GM04503 (cell line): ENCODE measurements around the gene TNPO3.
"Not testable (repeated sequence)": the region's sequence is repeated elsewhere in the genome, so short reads cannot be mapped to it uniquely, and the experiment has no call there.

Source experiments
- DNase-seq: peaks from one replicate; pipeline ENCODE4 v3.0.0-alpha.2; 2012; ENCODE audit warnings: low read depth

TNPO3 gene

DNA sequence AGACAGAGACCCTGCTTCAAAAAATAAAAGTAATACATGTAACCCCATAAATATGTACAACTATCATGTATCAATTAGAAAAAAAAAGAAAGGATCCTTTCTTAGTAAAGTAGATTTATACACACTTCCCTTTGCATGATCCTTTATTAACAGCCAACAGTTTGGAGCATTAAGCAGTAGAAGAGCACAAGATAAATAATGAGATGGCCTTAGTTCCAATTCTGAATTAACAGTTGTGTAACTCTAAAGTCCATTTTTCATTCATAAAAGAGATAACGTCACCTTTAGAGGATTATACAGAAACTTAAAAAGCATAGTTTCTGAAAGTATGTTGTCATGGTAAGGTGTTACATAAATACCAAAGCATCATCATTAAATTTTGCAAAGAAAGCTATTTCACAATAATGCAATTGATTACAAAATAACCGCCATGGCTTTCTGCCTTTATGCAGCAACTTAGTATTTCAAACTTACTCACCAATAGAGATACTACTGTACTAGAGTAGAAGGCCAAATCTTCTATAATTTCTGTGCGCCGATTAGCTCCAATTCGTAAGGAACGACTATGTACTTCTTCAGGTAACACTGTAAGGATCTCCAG is 40.3 kb downstream of the TNPO3 start:
- no peak for DNase-seq

DNA sequence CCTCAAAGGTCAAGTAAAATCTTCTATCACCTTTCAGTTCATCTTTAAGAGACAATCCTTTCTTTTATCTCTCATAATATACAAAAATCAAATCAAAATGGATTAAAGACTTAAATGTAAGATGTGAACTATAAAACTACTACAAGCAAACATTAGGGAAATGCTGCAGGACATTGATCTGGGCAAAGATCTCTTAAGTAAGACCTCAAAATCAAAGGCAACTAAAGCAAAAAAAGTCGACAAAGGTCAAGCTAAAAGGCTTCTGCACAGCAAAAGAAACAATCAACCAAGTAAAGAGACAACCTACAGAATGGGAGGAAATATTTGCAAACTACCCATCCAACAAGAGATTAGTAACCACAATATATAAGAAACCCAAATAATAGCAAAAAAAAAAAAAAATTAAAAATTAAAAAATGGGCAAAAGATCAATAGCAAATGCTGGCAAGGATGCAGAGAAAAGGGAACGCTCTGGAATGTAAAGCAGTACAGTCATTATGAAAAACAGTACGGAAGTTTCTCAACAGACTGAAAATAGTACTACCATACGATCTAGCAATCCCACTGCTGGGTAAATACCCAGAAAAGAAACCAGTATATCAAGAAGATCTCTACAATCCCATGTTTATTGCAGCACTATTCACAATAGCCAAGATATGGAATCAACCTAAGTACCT is 41.7 kb downstream of the TNPO3 start:
- no peak for DNase-seq

DNA sequence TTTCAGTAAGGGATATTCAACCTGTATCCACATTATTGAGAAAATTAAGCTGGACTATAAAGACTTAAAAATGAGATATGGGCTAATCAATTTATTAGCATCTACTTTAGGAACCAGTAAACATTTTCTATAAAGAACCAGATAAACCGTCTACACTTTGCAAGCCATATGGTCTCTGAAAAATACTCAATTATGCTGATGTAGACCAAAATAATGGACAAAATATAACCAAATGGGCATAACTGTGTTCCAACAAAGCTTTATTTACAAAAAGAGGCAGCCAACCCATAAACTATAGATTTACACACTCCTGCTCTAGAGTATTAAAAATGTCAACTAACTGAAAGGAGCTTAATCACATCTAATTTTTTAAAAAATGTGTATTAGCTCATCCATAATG is 42.3 kb downstream of the TNPO3 start:
- no peak for DNase-seq

DNA sequence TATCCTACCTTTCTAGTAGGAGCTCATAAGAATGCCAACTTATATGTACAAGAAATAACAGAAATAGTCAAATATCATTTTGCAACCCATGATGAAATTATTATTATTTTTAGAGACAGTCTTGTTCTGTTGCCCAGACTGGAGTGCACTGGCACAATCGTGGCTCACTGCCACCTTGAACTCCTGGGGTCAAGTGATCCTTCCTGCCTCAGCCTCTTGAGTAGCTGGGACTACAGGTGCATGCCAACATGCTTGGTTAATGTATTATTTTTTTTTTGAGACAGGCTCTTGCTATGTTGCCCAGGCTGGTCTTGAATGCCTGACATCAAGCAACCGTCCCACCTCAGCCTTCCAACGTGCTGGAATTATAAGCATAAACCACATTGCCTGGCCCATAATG is 44.8 kb downstream of the TNPO3 start:
- no peak for DNase-seq

DNA sequence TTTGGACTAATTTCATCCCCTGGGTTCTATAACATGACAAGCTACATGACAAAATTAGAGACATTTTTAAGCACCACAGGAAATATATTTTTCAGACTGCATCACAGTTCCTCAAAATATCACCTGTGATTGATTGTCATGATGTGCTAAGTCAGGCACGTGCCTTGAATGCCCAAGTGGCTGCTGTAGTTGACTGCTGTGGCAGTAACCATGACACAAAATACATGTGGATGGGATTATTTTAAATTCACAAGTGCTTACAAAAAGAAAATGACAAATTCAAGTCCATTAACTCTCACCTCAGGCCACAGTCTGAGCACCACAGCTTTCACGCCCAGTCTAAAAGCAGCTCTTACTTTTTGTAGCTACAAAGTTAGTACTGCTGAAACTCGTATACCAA is 45.5 kb downstream of the TNPO3 start:
- no peak for DNase-seq

DNA sequence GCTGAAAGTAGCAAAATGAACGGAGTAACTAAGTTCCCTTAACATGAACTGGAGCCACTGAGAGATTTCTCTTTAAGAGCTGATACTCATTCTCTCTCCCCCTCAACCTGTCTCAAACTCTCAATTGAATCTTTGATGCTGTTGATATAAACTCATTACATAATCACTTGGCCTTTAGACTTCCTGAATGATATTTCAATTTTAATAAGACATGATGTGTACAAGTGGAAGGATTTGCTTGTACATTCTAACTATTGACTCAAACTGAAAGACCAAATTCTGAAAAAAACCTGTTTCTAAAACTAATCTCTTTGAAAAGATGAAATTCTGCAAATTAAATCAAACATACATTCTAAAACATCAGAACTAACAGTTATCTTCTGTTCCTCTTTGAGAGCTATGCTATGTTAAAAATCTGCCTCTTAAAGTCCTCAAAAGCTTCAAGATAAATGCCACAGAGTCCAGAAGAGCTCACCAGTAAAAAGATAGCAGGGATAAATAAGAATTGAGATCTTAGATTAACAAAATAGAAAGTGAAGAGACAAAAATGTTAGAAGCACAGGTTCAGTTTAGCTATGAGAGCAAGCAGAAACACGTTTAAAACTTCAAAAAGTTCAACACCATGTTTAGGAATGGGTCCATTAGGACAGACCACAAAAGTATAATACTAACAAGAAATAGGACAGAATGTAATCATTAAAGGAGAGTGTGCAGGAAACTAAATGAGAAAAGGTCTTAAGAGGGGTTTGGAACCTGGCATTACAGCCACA is 46.1 kb downstream of the TNPO3 start:
- DNase-seq, result no peak

DNA sequence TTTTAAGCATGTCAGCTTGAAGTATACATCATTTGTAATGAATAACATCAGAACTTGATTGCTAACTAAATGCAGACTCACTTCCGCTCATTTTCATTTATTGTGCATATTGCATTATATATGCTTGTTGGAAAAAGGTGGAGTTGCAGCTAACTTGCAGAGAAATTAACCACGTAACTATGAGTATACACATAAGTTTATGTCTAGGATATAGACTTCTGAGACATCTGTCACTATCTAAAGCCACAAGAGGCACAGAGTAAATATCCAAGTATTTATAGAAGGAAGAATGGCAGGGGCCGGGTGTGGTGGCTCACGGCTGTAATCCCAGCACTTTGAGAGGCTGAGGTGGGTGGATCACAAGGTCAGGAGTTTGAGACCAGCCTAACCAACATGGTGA is 47.3 kb downstream of the TNPO3 start:
- no peak for DNase-seq

DNA sequence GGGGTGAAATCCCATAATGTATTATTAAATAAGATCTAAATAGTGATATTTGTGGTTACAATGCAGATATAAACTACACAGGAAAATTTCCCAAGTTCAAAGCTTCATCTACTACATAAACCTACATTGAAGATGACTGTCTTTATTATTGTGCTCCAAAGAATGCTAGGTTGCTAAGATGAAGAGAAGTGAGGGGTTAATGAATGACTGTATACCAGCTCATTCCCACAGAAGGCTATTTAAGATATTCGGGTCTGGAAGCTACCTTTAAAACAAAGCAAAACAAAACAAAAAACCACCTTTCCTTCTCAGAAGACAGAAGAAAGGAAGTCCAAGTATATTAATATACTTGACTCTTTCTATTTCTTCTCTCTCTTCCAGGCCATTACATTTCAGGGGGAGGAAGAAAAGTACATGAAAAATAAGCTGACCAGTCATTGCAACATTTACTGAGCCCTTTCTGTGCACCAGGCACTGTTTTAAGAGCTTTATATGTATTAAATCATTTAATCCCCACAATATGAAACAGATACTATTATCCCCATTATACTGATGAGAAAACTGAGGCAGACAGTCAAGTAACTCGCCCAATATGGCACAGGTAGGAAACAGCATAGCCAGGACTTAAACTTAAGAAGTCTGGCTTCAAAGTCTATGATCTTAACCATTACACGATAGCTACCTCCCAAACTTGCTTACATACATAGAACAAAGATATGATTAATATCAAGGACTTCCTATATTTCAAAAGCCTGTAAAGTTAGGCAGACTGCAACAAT is 48.1 kb downstream of the TNPO3 start:
- no peak for DNase-seq

DNA sequence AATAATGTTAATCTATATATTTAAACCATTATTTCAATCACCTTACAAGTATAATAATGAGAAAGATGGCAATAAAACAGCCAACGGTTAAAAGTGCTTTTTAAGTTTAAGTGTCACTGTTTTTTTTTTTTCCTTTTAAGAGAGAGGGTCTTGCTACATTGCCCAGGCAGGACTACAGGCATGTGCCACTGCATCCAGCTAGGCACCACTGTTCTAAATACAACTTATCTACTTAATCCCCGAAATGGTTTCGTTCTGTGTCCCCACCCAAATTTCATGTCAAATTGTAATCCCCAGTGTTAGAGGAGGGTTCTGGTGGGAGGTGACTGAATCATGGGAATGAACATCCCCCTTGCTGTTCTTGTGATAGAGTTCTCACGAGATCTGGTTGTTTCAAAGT is 49.7 kb downstream of the TNPO3 start:
- DNase-seq, result no peak

DNA sequence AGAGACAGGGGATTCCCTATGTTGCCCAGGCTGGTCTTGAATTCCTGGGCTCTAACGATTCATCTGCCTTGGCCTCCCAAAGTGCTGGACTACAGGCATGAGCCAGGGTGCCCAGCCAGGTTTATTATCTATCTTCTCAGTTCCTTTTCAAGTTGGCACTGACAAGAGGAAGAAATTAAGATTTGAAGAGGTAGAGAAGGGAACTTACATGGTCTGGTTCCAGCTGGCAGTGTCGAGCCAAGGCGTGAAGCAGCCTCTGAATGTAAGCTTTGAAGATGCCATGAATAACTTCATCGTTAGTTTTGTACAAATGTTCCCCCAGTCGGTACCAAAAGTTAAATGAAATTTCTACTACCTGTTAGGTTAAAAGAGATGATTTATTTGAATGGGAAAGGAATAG is 57.7 kb downstream of the TNPO3 start:
- DNase-seq, result no peak

DNA sequence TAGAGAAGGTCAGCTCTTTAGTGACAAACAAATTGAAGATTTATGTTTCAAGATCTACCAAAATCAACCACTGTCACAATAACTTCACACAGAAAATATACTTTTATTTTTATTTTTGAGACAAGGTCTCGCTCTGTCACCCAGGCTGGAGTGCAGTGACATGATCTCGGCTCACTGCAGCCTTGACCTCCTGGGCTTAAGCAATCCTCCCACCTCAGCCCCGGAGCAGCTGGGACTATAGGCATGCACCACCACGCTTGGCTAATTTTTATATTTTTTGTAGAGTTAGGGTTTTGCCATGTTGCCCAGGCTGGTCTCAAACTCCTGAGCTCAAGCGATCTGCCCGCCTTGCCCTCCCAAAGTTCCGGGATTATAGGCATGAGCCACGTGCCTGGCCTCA is 60.4 kb downstream of the TNPO3 start:
- DNase-seq, result not testable (repeated sequence)

DNA sequence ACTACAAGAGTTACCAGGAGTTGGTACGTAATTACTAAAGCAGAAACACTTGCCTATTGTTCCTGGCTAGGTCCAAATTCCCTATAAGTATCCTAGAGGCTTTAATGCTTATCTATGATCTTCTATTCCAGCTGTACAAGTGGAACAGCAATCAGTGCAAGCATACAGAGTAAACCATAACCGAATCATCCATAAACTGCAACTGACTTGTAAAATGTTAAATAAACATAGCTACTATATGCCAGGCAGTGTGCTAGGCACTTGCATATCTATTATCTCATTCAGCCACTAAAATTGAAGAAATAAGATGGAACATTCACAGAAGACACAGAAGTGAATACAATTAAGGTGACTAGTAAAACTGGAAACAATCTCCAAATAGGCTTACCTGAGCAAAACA is 61.5 kb downstream of the TNPO3 start:
- DNase-seq, result no peak

DNA sequence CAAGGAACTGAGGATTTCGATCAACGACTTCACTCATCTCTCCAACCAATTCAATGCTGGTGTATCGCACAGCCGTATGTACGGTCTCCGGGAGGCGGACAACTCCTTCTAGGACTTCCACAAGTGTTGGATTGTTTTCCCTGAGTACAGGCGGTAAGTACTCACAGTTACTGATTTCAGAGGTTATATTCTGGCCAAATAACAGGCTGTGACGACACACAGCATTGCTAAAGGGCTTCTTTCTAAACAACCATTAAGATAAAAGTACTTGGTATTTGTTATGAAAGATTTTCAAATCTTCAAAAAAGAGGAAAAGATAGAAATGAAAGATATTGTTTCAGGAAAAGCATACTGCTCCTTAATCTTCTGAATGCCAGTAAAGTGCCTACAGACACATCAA is 65.0 kb downstream of the TNPO3 start:
- DNase-seq, result no peak

DNA sequence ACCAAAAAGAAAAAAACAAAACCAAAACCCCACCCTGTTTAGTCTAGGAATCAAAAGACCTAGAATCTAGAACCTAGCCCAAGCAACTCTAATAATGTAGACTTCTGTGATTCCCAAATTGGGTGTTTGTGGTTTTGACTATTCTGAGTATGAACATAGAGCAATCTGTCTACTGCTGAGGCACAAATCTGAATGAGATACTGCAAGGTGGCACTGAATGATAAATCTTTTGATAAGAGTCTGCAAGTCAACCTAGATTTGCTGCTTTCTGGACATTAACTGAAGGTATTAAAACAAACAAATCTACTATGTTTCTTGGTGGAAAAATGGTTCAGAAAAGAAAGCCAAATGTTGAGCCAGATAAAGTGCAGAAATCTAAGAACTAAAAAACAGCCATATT is 66.5 kb downstream of the TNPO3 start:
- DNase-seq, result no peak

DNA sequence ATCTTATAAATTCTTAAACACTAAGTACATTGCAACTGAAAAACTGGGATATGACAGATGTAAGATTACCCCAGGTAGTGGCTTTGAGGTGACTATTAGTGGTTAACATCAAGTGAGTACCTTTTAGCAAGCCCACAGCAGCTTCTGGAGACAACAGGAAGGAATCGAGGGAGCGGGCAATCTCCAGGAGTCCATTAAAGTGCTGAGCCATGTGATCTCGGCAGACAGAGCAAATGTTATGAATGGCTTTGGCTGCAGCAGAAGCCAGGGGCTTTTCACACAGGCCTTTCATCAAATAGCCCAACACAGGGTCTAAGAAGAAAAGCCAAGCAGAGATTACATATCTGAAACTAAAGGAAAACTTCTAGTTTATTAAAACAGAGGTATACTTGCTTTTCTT is 68.3 kb downstream of the TNPO3 start:
- DNase-seq, result no peak

DNA sequence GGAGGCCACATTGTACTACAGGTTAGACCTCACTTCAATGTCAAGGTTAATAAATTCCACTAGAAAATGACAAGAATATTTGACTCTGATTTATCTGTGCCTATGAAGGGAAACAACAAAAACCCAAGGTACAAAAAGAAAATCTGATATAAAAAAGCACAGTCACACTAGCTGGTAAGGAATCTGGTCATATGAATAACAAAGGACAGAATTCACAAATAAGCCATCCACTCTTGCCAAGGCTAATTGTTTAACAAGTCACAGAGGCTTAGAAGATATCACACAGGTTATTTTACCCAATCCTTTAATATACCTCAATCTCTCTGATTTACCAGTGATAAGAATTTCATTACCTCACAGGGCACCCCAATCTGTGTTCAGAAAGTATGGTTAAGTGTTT is 69.3 kb downstream of the TNPO3 start:
- DNase-seq, result no peak

DNA sequence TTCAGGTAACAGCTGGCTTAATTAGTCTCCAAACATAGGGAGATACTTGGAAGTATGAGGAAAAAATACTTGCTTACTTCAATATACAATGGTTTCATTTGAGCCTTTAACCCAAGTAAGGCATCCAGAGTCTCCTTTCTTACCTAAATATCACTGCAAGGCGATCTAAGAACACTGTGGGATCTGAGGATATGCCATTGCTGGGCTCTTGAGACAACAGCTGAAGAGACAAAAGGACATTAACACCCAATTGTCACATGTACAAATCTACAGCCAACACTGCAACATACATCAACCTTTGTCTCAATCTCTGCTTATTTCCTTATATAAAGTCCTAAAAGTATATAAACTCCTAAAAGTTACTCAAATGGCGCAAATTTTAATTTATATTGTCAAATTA is 72.8 kb downstream of the TNPO3 start:
- no peak for DNase-seq

DNA sequence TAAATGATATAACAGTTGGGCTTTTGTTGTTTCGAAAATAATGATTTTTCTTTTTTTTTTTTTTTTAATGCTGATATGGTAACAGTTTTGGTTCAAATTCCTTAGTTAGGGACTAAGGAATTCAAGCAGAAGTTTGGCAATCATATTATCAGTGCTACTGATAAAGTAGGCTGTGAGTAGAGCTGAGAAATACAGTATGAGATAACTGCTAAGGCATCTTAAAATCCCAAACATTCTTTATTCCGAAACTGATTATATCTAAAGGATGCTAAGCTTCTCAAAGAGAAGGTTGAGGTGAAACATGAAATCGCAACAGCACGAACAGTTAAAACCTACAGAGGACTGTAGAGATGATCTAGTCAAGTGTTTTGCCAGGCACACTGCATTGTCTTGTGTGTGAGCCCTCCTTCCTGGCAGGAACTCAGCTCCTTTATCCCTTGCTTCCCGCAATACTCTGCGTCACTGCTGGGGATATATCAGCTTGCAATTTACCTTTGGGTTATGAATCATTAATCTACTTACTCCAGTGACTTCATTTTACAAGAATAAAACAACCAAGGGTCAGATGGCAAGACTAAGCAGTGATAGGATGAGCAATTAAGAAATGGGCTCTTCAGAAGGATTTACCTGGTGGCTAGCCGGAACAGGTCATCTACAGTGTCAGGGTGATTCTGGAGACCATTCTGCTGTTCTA is 80.5 kb downstream of the TNPO3 start:
- DNase-seq, result no peak

DNA sequence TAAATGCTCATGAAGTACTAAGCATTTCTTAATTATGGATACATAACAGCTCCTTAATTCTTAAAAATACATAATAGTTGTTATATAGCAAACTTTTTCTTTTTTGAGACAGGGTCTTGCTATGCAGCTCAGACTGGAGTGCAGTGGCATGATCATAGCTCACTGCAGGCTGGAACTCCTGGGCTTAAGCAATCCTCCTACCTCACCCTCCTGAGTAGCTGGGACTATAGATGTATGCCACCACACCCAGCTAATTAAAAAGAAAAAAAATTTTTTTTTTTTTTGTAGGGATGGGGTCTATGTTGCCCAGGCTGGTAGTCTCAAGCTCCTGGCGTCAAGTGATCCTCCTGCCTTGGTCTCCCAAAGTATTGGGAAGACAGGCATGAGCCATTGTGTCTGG is 86.3 kb downstream of the TNPO3 start:
- DNase-seq, result no peak

DNA sequence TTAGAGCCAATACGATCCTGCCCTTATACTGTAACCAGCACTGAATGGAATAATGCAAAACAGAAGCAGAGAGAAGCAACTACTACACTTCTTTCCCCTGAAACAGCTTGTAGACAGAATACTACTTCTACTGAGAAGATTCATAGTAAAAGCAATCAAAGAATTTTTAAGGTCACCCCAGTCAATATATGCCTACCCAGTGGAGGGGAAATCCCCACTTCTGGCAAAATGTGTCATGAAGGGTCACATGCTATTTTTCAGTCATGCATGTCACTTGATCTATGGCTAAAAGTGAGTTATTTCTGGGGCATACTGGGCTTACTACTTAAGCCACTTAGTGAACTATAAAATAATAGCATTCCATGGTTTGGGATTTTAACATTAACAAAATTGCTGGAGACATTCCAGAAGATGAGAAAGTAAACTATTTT is 91.6 kb downstream of the TNPO3 start:
- DNase-seq, result no peak

DNA sequence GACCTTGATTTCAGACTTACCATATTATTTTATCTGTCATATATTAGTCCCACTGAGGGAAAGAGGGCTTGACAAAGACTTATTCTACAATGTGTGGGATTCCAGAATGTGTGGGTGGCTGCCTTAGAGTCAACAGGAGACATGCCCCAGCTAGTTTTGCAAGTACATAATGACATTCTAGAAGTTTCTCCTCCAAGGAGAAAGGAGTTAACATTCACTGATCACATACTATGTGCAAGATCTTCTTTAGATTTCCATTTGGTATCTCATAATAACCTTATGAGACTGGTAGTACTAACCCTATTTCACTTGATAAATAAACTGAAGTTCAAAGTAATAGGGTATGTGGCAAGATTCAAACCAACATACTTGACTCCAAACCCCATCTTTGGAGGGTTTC is 92.0 kb downstream of the TNPO3 start:
- DNase-seq, result no peak

DNA sequence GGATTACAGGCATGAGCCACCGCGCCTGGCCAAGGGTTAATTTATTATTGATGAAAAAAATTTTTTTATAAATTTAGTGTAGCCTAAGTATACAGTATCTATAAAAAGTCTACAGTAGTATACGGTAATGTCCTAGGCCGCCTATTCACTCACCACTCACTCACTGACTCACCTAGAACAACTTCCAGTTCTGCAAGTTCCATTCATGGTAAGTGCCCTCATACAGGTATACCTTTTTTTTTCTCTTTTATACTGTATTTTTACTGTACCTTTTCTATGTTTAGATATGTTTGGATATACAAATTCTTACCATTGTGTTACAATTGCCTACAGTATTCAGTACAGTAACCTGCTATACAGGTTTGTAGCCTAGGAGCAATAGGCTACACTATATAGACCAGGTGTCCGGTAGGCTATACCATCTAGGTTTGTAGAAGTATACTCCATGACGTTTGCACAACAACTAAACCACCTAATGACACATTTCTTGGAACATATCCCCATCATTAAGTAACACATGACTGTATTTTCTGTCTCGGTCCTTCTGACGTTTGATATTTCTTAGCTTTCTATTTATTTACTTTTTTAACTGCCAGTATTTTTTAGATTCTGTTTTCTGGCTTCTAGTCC is 93.8 kb downstream of the TNPO3 start:
- DNase-seq, result no peak
